Caco-2 (cell line): ENCODE data around the gene NOB1. TPM values are rescaled to one million over a fixed set of nuclear protein-coding genes. Genes with fewer than 3 reads are reported as not detected.

Experiments
- BruUV-seq: library from RNA; stranded (reverse); fragments of 400-500 nt; replicated peaks from 2 replicates; lab custom pipeline; 2021; lab: Mats Ljungman, UMichigan
- CTCF ChIA-PET: fragments of 300-600 bp; sonication (Branson Sonifier 250); formaldehyde crosslinking; loops from one replicate; lab custom pipeline; 2022; ENCODE audit warnings: antibody characterized with exemption; lab: Charles Lee
- POLR2A ChIA-PET: fragments of 300-600 bp; sonication (Branson Sonifier 250); formaldehyde crosslinking; loops from one replicate; lab custom pipeline; 2022; ENCODE audit warnings: antibody characterized with exemption; lab: Charles Lee
- DNase-seq, 2 experiments: peaks; one replicate each; pipeline versions ENCODE4 v3.0.0 to v3.0.0-alpha.2; 2020 to 2022
- H3K27me3 ChIP-seq: replicated peaks from 2 replicates; pipeline ENCODE4 v1.6.0; 2011; ENCODE audit warnings: low read length; ENCODE audit not compliant: control insufficient read depth, insufficient read depth
- H3K36me3 ChIP-seq: 2 replicates; pipeline ENCODE4 v1.5.1; 2011; ENCODE audit warnings: low read length; ENCODE audit not compliant: control insufficient read depth, insufficient read depth
- H3K4me1 ChIP-seq: fragments of 250-450 bp; sonication (Bioruptor Pico); 2 replicates; pipeline ENCODE4 v1.5.1; 2020; ENCODE audit warnings: mild to moderate bottlenecking
- H3K4me3 ChIP-seq: 2 replicates; pipeline ENCODE4 v1.5.1; 2011; ENCODE audit warnings: low read depth, mild to moderate bottlenecking, control low read depth, low read length
- H3K9me3 ChIP-seq: fragments of 250-450 bp; sonication (Bioruptor Pico); 2 replicates; pipeline ENCODE4 v1.5.1; 2020; ENCODE audit warnings: mild to moderate bottlenecking, moderate library complexity
- H3K27ac Mint-ChIP-seq: one replicate; pipeline ENCODE4 v1.8.0; 2022; ENCODE audit warnings: mixed read lengths; ENCODE audit not compliant: unreplicated experiment
- H3K27me3 Mint-ChIP-seq: one replicate; pipeline ENCODE4 v1.8.0; 2022; ENCODE audit warnings: mixed read lengths; ENCODE audit not compliant: insufficient read depth, unreplicated experiment
- H3K36me3 Mint-ChIP-seq: one replicate; pipeline ENCODE4 v1.8.0; 2022; ENCODE audit warnings: mild to moderate bottlenecking, mixed read lengths; ENCODE audit not compliant: insufficient read depth, unreplicated experiment
- H3K4me1 Mint-ChIP-seq: one replicate; pipeline ENCODE4 v1.8.0; 2022; ENCODE audit warnings: low read depth, mixed read lengths; ENCODE audit not compliant: unreplicated experiment
- H3K4me3 Mint-ChIP-seq: one replicate; pipeline ENCODE4 v1.8.0; 2022; ENCODE audit warnings: mild to moderate bottlenecking, moderate library complexity, mixed read lengths; ENCODE audit not compliant: unreplicated experiment
- H3K9me3 Mint-ChIP-seq: one replicate; pipeline ENCODE4 v1.8.0; 2022; ENCODE audit warnings: mixed read lengths; ENCODE audit not compliant: unreplicated experiment
- CTCF ChIP-seq, 2 experiments: fragments of 200-600 bp in 1 of 2; IDR thresholded peaks; 1 replicate in 1 of 2; 2 replicates in 1 of 2; pipeline versions ENCODE4 v1.5.1 to v1.8.0; 2011 to 2022; ENCODE audit warnings: antibody characterized with exemption in 1 of 2, control low read depth in 1 of 2, inconsistent platforms in 1 of 2, low read depth in 1 of 2, low read length in 1 of 2, mild to moderate bottlenecking in 1 of 2, moderate library complexity in 1 of 2; ENCODE audit not compliant: insufficient read depth in 1 of 2, severe bottlenecking in 1 of 2, unreplicated experiment in 1 of 2
- intact Hi-C: fragments of 100-400 bp; cut with micrococcal nuclease; formaldehyde crosslinking; loops from one replicate; pipeline ENCODE4 v1.10.0; 2022; ENCODE audit not compliant: unreplicated experiment
- total RNA-seq: library from RNA; stranded (reverse); gene quantifications from 2 replicates; pipeline ENCODE4 v1.2.3, GENCODE V29; 2022

The NOB1 gene
- total RNA-seq, 1 experiment from 2014 or later, result 120 TPM

GRCh38 chr16:69720822-69721430 lies 33.8 kb downstream of the NOB1 start:
- ChIA-PET CTCF (interaction anchor here (0.7 kb wide), 1 partner anchor 35 kb away, joined by 5 read pairs; no protein-coding TSS in a partner anchor), POLR2A (interaction anchor here (0.7 kb wide), 1 partner anchor 9 kb away, joined by 3 read pairs; no protein-coding TSS in a partner anchor)
- no TSS peak for BruUV-seq
- peak in 1 of 2 experiments; percentile 30 for DNase-seq
- Mint-ChIP-seq H3K9me3 (no peaks in the 10 kb centered on the region), H3K27me3 (no peaks in the 10 kb centered on the region), H3K4me1 (peaks cover 14% of the 10 kb centered on the region), H3K27ac (peak overlapping the region; percentile 17), H3K36me3 (peaks cover 68% of the 10 kb centered on the region), H3K4me3 (no peak overlapping the region)
- intact Hi-C loops, result no loop called here
- no peaks in the 10 kb centered on the region for H3K27me3 ChIP-seq
- no peak for TF ChIP-seq CTCF (IDR thresholded peaks at IDR 0.05; ENCODE audit: insufficient read depth in 1 of 2, low read depth in 1 of 2, low read length in 1 of 2, severe bottlenecking in 1 of 2, unreplicated experiment in 1 of 2)
- no peak overlapping the region for H3K4me3 ChIP-seq
- no peaks in the 10 kb centered on the region for H3K36me3 ChIP-seq
- H3K9me3 ChIP-seq, result no peaks in the 10 kb centered on the region
- peaks cover 27% of the 10 kb centered on the region for H3K4me1 ChIP-seq

- BruUV-seq, result no TSS peak
- no peaks in the 10 kb centered on the region for H3K27me3 Mint-ChIP-seq
- H3K27me3 ChIP-seq, result no peaks in the 10 kb centered on the region
- peaks cover 80% of the 10 kb centered on the region for H3K36me3 Mint-ChIP-seq
- no peak overlapping the region for H3K4me3 Mint-ChIP-seq
- ChIA-PET CTCF (no interaction called here), POLR2A (no interaction called here)
- intact Hi-C loops, result no loop called here
- no peaks in the 10 kb centered on the region for H3K9me3 Mint-ChIP-seq
- DNase-seq, result peak in 1 of 2 experiments; percentile 16
- no peaks in the 10 kb centered on the region for H3K9me3 ChIP-seq
- H3K27ac Mint-ChIP-seq, result no peak overlapping the region
- peaks cover 10% of the 10 kb centered on the region for H3K4me1 ChIP-seq
- H3K4me1 Mint-ChIP-seq, result no peaks in the 10 kb centered on the region
- H3K4me3 ChIP-seq, result no peak overlapping the region
- TF ChIP-seq CTCF (IDR thresholded peaks at IDR 0.05; ENCODE audit: insufficient read depth in 1 of 2, low read depth in 1 of 2, low read length in 1 of 2, severe bottlenecking in 1 of 2, unreplicated experiment in 1 of 2), result no peak
- peaks cover 4% of the 10 kb centered on the region for H3K36me3 ChIP-seq
Measured at GRCh38 chr16:69718111-69718764, 36.5 kb downstream of the NOB1 start.

GRCh38 chr16:69717066-69717465 lies 37.7 kb downstream of the NOB1 start:
- CTCF ChIA-PET, result no interaction called here
- no peaks in the 10 kb centered on the region for H3K27me3 ChIP-seq
- no peaks in the 10 kb centered on the region for H3K4me1 Mint-ChIP-seq
- H3K4me3 Mint-ChIP-seq, result no peak overlapping the region
- H3K4me1 ChIP-seq, result no peaks in the 10 kb centered on the region
- H3K9me3 ChIP-seq, result no peaks in the 10 kb centered on the region
- no TSS peak for BruUV-seq
- no peak overlapping the region for H3K4me3 ChIP-seq
- TF ChIP-seq CTCF (IDR thresholded peaks at IDR 0.05; ENCODE audit: insufficient read depth in 1 of 2, low read depth in 1 of 2, low read length in 1 of 2, severe bottlenecking in 1 of 2, unreplicated experiment in 1 of 2), result no peak
- H3K27me3 Mint-ChIP-seq, result no peaks in the 10 kb centered on the region
- H3K36me3 ChIP-seq, result peaks cover 4% of the 10 kb centered on the region
- no peak overlapping the region for H3K27ac Mint-ChIP-seq
- peak in 1 of 2 experiments; percentile 22 for DNase-seq
- intact Hi-C loops, result no loop called here
- peaks cover 83% of the 10 kb centered on the region for H3K36me3 Mint-ChIP-seq
- POLR2A ChIA-PET, result no interaction called here
- no peaks in the 10 kb centered on the region for H3K9me3 Mint-ChIP-seq
